Stimulated activated CD4-positive, alpha-beta T cell treated with anti-CD3 and anti-CD28 coated beads, Interleukin-1b, Interleukin-23, amount 100 ng/mL, for 1 hour (primary cell): ENCODE measurements around the gene HTATSF1.

Experiments used
- DNase-seq, 2 donors: peaks; one replicate each; pipeline ENCODE4 v3.0.0-alpha.2; 2020; ENCODE audit warnings: low read depth in 2 of 2

The HTATSF1 gene

DNA sequence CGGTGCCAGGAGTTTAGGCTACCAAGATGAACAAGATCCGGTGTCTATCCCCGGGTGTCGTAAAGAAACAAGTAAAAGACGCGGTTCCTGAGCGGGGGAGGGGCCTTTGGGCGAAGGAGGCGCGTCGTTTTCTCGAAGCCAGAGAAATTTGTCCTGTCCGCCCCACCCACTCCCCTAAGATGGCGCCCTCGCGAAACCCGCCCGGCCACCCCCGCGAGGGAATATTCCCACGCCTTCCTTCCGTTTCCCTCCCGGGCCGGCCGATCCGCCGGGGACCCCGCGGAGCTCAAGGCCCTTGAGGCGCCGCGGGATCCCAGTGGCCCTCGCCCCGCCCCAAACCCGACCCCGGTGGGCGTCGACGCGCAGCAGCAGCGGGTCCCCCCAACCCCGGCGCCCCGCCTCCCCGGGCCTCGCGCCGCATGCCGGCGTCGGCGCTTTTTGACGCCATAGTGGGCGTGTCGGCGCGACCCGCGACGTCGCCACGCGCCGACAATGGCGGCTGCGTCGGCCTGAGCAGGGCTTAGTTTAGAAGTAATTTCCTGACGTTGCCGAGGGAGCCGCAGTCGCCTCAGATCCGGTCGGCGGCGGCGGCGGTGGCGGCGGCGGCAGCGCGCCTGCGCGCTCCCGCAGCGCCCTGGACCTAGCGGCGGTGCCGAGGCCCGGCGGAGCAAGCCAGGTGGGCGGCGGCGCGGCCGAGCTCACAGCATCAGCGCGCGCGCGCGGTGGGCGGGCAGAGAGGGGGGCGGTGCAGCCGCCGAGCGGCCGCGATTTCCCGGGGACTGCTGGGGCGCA is 432 bp upstream of the HTATSF1 start:
- DNase-seq = peak; percentile 61 to 63

- DNase-seq = no peak
These were observed 21.7 kb downstream of the HTATSF1 start for GRCh38 chrX:136519069-136519468.

DNA sequence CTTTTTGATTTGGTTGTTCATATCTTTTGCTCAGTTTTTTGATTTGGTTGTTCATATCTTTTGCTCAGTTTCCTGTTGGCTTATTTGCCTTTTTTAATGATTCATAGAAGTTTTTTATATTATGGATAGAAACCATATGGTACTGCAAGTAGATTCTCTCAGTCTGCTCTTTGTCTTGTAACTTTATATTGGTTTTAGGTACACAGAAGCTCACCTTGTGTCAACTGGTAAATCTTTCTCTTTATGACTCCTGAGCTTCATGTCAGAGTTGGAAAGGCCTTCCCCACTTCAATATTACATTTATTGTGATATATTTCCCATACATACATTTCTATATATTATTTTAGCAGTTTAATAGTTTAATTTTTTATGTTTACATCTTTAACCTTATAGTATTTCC is 26.4 kb downstream of the HTATSF1 start:
- DNase-seq = no peak

- DNase-seq = no peak
These were observed 28.6 kb downstream of the HTATSF1 start for GRCh38 chrX:136525738-136526606.

- no peak for DNase-seq
These were observed 31.4 kb downstream of the HTATSF1 start for GRCh38 chrX:136528645-136529315.

- DNase-seq = no peak
These were observed 32.4 kb downstream of the HTATSF1 start for GRCh38 chrX:136529795-136530194.

DNA sequence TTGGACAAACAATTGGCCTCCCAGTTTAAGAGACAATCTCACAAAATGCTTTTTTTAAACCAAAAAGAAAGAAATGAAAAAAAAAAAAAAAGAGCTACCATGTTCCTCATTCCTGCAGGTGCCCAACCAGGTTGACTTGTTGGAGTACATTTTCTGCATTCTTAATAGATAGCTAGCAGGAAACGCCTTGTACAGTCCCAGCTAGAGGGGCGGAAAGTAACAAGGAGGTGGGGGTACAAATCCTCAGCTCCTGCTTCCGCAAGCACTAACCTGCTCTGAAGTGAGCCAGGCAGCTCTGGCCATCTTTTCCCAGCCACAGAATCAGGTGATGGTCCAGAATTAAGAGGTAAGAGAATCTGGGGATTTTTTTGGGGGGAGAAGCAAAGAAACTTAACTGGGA is 34.6 kb downstream of the HTATSF1 start, which contains the start of gene VGLL1:
Gene VGLL1, plus strand, starts transcription at position 265 of the 400 bp plus-strand sequence. CDS start 3,806 bp downstream, outside the sequence.
- no peak for DNase-seq

GRCh38 chrX:136534131-136534530 is 36.7 kb downstream of the HTATSF1 start:
- no peak for DNase-seq

- DNase-seq = no peak
These were observed 41.4 kb downstream of the HTATSF1 start for GRCh38 chrX:136538811-136539210.

DNA sequence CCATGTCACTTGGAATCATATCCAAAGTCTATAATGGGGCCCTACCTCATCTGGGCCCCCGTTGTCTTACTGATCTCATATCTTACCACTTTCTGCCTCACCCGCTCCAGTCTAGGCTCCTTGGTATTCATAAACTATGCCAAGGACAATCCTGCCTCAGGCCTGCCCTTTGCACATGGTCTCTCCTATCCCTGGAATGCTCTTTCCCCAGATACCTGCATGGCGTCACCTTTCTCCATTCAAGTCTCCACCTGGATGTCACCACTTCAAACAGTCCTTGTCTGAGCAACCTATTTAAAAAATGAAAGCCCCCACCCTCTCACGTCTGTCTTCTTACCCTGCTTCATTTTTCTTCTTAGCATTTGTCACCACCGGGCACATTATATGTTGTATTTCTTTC is 42.8 kb downstream of the HTATSF1 start:
- no peak for DNase-seq

DNA sequence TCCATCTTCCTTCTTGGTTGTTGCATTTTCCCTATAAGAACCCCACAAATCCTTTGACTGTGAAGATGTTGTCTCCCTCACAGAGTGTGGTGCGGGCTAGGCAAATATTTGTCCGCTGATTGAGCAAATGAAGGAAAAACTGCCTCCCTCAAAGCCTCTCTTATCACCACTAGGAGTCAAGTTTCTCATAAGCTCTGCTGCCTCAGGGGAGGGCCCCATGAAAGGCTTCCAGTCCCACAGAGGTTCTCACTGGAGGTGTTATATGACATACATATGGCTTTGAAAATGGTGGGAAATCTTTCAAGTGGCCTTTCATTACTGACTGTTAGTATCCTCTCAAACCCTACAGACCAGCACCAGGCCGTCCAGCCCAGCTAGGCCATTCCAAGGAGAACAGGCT is 43.9 kb downstream of the HTATSF1 start:
- no peak for DNase-seq

GRCh38 chrX:136542281-136542680 is 44.9 kb downstream of the HTATSF1 start:
- no peak for DNase-seq

DNA sequence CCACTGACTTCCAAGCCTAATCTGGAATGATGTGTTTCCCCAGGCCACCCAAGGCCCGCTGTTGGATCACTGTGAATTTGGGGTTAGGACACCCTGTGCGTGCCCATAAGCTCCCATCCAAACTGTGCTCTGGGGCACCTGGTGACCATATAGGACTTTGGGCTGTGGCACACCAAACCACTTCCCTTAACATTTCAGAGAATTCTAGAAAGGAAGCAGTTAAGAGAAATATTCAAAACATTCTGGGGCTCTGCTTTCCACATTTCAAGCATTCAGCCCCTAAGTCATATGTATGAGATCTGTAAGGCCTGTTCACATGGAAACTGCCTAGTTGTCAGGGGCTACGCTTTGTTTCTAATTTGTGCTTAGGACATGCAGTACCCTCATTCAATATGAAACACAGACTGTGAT is 49.0 kb downstream of the HTATSF1 start:
- DNase-seq = no peak

DNA sequence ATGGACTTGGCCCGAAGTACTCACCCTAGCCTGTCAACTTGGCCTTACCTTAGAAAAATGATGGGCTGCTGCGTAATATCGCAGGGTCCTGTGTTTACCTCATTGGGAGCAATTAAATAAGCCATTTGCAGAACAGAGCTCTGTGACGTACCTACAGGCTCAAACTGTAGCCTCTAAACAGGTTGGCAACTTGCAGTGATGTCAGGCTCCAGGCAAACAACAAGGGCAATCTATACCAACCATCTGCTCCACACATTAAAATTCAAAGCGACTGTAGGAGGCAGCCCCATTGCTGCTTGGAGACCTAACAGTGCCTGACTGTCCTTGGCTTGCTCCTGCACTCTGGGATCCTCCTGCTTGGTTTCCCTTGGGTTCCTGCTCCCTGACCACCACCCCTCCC is 51.8 kb downstream of the HTATSF1 start:
- no peak for DNase-seq

GRCh38 chrX:136551410-136551809 is 54.0 kb downstream of the HTATSF1 start:
- DNase-seq = no peak

DNA sequence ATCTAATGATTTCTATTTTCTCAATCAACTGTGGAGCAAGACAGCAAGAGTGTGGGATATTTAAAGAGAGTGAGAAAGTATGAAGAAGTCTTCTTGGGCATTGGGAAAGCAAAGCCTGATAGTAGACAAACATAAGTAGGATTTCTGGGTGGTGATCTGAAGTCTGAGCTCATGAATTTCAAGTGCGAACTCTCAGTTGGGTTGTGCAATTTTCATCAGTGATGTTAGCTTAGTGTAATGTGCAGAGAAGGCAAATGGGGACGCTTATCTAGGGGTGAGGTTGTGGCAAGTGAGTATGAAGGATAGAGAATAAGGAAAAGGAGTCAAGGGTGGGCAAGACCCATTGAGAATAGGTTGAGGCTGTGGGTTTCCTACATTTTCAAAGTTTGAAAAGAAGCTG is 58.3 kb downstream of the HTATSF1 start:
- DNase-seq = no peak
